ENCODE measurements around the gene ATP2A1. TPM values are rescaled to one million over a fixed set of nuclear protein-coding genes. Genes with fewer than 3 reads are reported as not detected.

Gene ATP2A1
- total and polyA plus RNA-seq, 2 of the 13 experiments (the other 11 are each of a cell fraction or from before 2014, with no cell fraction given), result 3.2 to 12.5 TPM

DNA sequence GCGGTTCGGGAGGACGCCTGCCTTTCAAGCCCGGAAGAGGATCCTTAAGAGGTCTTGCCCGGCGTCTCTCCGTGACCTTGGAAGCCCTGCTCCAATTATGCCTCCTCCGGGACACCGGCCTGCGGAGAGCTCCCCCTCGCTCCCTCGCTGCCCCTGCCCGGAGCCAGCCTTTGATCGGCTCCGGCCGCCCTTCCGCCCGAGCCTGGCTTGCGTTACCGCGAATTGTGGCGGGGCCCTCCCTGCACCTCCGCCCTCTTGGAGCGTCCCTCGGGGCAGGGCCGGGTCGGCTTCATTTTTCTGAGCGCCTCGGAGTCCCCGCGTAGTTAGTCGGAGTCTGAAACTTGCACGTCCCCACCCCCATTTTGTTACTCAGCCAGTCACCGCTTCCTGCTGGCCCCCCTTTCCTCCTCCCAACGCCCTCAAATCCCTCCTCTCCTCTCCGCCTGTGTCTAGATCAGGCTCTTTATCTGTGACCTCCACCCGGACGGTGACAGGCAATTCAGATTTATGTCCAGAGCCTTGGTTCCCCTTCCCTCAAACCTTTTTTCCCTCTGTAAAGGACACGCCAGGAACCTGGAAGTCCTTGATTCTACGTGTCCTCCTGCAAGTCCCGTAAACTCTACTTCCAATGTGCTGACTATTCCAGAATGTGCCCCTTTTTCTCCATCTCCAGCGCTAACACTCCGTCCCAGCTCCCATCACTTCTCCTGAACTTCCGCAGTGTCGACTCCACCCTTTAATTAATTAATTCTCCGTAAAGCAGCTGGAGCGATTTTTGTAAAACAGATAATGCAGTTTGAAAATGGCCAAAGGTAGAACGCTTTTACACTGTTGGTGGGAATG is 47.3 kb downstream of the ATP2A1 start (continued):
- TF ChIP-seq, protein P1, sequence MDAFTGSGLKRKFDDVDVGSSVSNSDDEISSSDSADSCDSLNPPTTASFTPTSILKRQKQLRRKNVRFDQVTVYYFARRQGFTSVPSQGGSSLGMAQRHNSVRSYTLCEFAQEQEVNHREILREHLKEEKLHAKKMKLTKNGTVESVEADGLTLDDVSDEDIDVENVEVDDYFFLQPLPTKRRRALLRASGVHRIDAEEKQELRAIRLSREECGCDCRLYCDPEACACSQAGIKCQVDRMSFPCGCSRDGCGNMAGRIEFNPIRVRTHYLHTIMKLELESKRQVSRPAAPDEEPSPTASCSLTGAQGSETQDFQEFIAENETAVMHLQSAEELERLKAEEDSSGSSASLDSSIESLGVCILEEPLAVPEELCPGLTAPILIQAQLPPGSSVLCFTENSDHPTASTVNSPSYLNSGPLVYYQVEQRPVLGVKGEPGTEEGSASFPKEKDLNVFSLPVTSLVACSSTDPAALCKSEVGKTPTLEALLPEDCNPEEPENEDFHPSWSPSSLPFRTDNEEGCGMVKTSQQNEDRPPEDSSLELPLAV (CRISPR knock-in tag; conservative IDR thresholded peaks at IDR 0.05; ENCODE audit: low read depth), result no peak
- TF ChIP-seq ZNF646 (CRISPR knock-in tag; IDR thresholded peaks at IDR 0.05), result no peak
- peak; percentile 28; the same call in 1 of the 2 replicates for TF ChIP-seq HHEX (CRISPR knock-in tag; IDR thresholded peaks at IDR 0.05)
- TF ChIP-seq ARID5B (CRISPR knock-in tag; IDR thresholded peaks at IDR 0.05), result 0 out of 2 replicates have a peak, but pooled peaks have one; percentile 8
- TF ChIP-seq, protein P2, sequence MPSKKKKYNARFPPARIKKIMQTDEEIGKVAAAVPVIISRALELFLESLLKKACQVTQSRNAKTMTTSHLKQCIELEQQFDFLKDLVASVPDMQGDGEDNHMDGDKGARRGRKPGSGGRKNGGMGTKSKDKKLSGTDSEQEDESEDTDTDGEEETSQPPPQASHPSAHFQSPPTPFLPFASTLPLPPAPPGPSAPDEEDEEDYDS (CRISPR knock-in tag; IDR thresholded peaks at IDR 0.05), result peak; percentile 61
- 0 out of 2 replicates have a peak, but pooled peaks have one; percentile 77 for TF ChIP-seq MTA1 (CRISPR knock-in tag; IDR thresholded peaks at IDR 0.05; ENCODE audit: borderline replicate concordance)
- TF ChIP-seq TCF12 (IDR thresholded peaks at IDR 0.05), result no peak
- TF ChIP-seq TCF12 (CRISPR knock-in tag; IDR thresholded peaks at IDR 0.05), result peak; percentile 83; the same call in 1 of the 2 replicates
- TF ChIP-seq, protein P3, sequence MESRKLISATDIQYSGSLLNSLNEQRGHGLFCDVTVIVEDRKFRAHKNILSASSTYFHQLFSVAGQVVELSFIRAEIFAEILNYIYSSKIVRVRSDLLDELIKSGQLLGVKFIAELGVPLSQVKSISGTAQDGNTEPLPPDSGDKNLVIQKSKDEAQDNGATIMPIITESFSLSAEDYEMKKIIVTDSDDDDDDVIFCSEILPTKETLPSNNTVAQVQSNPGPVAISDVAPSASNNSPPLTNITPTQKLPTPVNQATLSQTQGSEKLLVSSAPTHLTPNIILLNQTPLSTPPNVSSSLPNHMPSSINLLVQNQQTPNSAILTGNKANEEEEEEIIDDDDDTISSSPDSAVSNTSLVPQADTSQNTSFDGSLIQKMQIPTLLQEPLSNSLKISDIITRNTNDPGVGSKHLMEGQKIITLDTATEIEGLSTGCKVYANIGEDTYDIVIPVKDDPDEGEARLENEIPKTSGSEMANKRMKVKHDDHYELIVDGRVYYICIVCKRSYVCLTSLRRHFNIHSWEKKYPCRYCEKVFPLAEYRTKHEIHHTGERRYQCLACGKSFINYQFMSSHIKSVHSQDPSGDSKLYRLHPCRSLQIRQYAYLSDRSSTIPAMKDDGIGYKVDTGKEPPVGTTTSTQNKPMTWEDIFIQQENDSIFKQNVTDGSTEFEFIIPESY (CRISPR knock-in tag; IDR thresholded peaks at IDR 0.05), result no peak
- TF ChIP-seq ZSCAN31 (CRISPR knock-in tag; IDR thresholded peaks at IDR 0.05; ENCODE audit: low read depth), result peak; percentile 72
- no peak; the same call in 1 of the 2 replicates for TF ChIP-seq MYC (CRISPR knock-in tag; IDR thresholded peaks at IDR 0.05; ENCODE audit: borderline replicate concordance)
- 0 out of 2 replicates have a peak, but pooled peaks have one; percentile 79 for TF ChIP-seq ZNF660 (CRISPR knock-in tag; IDR thresholded peaks at IDR 0.05; ENCODE audit: borderline replicate concordance, low read depth)

All from HepG2 (cell line).